Lower leg skin (tissue), 3 donors: Measurements from ENCODE around the gene SPATA13.

ENCODE experiments used
- CTCF ChIP-seq, 3 donors: fragments of 450-650 bp; IDR thresholded peaks; one replicate each; pipeline ENCODE4 v1.5.1; 2016; ENCODE audit warnings: antibody characterized with exemption in 3 of 3, mild to moderate bottlenecking in 3 of 3, moderate library complexity in 2 of 3
- POLR2A ChIP-seq, 2 donors: fragments of 450-650 bp; IDR thresholded peaks; one replicate each; pipeline ENCODE4 v1.6.1; 2016 to 2017; ENCODE audit warnings: antibody characterized with exemption in 2 of 2, mild to moderate bottlenecking in 1 of 2, moderate library complexity in 1 of 2

DNA sequence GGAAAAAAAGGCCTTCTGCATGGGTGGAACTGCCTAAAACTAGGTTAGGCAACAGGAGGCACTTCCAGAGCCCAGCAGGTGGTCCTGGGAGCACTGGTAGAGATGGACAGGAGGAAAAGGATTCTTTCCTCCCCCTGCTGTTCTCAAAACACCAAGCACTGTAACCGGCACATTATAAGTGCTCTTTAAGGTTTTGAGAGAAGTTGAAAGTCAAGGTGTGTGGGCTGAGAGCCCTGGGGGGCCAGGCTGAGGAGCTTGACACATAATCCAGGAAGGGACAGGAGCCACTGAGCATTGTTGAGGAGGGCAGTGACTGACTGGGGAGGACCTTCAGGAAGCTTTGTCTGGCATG lies 32.3 kb downstream of the SPATA13 start:
- TF ChIP-seq CTCF (IDR thresholded peaks at IDR 0.05), result no peak
- no peak for TF ChIP-seq POLR2A (IDR thresholded peaks at IDR 0.05)
